Neural progenitor cell (in vitro differentiated cells): Measurements from ENCODE around the gene ARAF.

Source experiments
- CTCF ChIP-seq: fragments of 200-600 bp; sonication (generic); IDR thresholded peaks from 2 replicates; pipeline ENCODE4 v1.5.1; 2017; ENCODE audit warnings: antibody characterized with exemption, mild to moderate bottlenecking
- EZH2 ChIP-seq: fragments of 200-600 bp; sonication (generic); IDR thresholded peaks from 2 replicates; pipeline ENCODE4 v1.6.1; 2017; ENCODE audit warnings: antibody characterized with exemption, mild to moderate bottlenecking, moderate library complexity

GRCh38 chrX:47571215-47571614, 10.2 kb downstream of the ARAF start:
- TF ChIP-seq CTCF (no peak), EZH2 (no peak)
